CD4-positive, alpha-beta T cell treated with Interleukin-17A for 1 hour (primary cell): ENCODE measurements around the gene OR5AN1.
"Not testable (repeated sequence)": the region's sequence is repeated elsewhere in the genome, so short reads cannot be mapped to it uniquely, and the experiment has no call there.

Experiments
- DNase-seq: peaks from one replicate; pipeline ENCODE4 v3.0.0-alpha.2; 2020

The OR5AN1 gene, protein sequence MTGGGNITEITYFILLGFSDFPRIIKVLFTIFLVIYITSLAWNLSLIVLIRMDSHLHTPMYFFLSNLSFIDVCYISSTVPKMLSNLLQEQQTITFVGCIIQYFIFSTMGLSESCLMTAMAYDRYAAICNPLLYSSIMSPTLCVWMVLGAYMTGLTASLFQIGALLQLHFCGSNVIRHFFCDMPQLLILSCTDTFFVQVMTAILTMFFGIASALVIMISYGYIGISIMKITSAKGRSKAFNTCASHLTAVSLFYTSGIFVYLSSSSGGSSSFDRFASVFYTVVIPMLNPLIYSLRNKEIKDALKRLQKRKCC

DNA sequence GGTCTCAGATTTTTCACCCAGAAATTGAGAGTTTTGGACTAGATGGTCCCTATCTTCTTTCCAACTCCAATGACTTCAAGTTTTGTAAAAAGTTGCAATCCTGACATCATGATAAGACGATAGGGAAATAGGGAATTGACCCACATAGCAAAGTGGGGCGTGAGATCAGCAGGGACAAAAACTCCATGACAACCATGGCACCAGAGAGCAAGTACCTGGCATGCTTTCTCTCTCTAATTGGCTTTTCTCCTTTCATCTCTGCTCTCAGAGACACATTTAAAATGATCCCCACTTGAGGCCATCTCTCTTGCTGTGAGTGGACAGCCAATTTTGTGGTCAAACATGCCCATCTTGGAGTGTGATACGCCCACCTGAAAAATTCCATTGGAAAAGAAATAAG lies at the start of gene OR5AN1:
TSS of gene OR5AN1 (plus strand) at position 301 of the 400 bp plus-strand sequence. CDS start 5,564 bp downstream, outside the sequence.
- DNase-seq: no peak

DNA sequence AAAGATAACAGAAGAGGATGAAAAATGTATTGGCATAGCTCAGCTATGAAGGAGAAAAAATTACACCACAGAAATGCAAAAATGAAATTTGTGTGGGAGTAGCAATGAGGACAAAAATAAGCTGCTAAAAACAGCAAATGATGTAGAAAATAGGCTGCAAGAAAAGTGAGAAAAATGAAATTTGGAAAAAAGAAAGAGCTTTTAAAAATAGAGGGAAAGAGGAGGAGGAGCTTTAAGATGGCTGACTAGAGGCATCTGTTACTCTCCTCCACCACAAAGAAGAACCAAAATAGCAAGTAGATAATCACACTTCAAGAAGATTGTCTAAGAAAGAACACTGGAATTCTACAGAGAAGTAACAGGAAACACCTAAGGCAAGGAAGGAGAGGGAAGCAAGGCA lies 23.7 kb upstream of the OR5AN1 start:
- DNase-seq: no peak

DNA sequence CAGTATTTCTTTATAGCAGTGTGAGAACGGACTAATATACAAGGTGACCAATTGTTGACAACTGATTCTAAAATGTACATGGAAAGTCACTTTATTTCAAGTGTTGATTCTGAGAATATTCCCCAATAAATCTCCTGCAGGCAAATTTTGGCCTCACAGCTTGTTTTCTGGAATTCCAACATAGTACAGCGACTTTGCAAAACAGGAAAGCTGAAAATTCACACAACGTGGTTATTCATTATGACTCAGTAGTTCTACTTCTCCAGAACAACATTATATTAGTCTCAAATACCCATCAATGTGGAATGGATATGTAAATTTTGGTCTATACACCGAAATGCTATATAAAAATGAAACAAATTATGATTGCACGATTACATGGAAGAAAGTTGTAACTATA lies 22.5 kb upstream of the OR5AN1 start:
- no peak for DNase-seq

DNA sequence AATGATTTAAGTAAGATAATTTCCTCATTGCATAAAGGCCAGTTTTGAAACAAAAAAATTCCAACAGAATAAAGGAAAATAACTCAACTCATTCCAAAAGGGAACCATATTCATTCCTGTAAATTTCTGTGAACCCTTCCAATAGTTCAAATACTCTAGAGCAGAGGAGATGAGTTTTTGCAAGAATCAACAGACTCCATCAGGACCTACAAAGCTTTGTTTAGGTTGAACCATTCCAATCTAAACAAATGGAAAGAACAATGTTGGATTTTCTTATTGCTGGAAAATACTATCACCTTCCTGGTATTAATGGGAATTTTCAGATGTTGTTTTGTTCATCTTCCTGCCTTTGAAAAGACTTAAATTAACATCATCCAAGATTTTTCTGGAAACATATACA lies 21.8 kb upstream of the OR5AN1 start:
- DNase-seq: no peak

DNA sequence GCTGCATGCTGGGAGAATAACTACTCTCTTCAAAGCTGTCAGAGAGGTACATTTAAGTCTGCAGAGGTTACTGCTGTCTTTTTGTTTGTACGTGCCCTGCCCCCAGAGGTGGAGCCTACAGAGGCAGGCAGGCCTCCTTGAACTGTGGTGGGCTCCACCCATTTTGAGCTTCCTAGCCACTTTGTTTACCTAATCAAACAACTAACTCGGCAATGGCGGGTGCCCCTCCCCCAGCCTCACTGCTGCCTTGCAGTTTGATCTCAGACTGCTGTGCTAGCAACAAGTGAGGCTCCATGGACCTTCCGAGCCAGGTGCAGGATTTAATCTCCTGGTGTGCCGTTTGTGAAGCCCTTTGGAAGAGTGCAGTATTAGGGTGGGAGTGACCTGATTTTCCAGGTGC lies 9.0 kb upstream of the OR5AN1 start:
- DNase-seq: not testable (repeated sequence)

DNA sequence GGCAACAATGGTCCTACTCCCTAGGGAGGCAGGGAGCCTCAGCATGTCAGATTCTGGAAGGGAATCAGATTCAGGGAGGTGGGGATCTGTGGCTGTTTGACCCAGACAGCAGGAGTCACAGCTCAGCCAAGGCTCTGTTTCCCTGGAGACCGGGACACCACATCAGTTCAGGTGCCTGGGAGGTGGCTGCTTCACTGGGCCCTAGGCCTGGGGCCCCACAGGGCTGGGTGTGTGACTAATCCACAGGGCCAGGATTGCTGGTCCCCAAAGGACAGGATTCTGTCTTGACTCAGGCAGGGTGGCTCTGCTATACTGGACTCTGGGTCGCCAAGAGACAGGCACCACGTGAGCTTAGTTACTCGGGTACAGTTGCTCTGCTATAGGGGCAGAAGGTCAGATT lies 3.5 kb upstream of the OR5AN1 start:
- DNase-seq: no peak

DNA sequence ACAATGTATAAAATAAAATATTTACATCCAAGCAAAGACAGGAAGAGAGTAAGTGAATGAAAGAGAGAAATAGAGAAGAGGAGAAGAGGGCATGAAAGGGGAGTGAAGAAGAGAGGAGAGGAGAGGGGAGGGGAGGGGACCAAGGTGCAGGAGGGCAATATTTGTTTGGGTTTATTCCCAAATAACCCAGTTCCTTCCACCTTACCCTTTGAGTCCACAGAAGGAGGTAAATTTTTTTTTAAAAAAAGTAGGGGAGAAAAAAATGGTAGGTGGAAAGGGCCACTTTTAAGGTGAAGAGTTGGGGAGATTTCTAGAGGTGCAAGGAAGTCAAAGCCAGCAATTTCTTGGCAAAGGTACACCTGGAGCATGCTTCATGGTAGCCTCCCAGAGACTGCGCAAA lies 2.1 kb upstream of the OR5AN1 start:
- no peak for DNase-seq

DNA sequence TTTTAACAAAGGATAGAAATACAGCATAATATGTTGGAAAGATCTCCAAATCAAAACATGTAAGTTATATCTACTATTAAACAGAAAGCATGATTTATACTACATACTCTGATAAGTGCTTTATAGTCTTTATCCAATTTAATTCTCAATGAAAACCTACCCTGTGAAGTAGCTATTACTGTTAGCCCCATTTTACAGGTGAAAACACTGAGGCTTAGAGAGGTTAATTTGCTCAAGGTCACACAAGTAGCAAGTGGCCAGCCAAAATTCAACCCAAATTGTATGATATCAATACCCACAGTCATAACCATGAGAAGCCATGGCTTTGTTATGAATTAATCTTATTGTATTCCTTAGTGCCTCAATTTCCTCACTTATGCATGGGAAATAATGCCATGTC lies 675 bp upstream of the OR5AN1 start:
- no peak for DNase-seq

DNA sequence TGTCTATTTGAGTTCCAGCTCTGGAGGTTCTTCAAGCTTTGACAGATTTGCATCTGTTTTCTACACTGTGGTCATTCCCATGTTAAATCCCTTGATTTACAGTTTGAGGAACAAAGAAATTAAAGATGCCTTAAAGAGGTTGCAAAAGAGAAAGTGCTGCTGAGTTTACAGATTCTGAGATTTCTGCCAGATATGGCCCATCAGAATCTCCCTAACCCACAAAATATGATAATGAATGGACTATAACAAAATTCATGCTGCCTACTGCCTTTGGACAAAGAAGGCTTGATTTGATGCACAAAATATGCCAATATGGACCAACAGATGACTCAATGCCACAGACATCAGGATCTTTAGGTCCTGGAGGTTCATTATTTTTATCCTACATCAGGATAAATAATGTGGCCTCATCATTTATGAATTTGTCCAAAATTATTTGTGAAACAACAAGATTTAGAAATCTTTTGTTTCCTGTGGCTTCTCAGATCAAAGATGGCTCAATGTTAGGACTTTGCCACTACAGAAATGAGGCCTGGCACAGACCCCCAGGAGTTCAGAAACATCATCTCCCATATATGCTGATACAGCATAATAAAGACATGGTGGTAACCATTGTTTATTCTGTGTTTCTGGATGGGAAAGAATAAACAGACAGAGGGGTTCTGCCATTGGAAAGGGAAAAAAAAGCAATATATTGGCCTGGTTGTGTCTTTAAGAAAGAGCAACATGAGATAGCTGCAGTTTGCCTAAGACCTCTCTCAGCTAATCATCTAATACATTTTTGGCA lies 6.7 kb downstream of the OR5AN1 start:
- no peak for DNase-seq

DNA sequence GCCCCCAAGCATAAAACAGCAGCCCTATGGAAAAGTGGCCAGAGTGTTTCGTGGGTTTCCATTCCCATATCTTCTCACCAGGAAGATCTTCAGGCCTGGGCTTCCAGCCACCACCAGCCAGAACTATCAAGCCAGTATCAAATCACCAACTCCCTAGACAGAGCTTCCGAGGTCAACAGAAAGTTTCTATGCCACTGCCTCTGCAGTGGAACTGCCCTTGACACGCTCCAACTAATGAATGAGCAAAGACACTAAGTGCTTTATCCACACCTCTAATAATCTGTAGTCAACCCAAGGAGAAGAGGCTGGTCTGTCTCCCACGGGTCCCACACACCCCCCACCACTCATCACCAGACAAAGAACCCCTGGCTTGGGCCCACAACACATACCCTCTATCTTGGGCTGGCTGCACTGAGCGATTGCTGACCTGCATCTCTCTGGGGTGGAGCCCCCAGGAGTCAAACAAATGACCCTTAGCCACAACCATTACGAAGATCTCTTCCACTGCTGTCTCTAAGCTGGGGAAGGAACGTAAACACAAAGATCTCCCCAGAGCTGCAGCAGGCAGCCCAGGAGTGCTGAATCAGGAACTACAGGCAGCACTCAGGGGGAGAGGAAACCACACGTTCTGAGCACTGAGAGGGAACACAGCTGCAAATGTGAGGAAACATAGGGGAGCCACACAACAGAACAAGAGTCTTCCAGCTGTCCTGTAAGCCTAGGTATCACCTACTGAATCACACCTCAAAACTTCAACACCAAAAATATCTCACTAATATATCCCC lies 9.7 kb downstream of the OR5AN1 start:
- no peak for DNase-seq

DNA sequence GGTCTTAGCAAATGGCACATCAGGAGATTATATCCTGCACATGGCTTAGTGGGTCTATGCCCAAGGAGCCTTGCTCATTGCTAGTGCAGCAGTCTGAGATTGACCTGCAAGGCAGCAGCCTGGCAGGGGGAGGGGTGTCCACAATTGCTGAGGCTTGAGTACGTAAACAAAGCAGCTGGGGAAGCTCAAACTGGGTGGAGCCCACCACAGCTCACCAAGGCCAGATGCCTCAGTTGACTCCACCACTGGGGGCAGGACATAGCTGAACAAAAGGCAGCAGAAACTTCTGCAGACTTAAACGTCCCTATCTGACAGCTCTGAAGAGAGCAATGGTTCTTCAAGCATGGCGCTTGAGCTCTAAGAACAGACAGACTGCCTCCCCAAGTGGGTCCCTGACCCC lies 13.6 kb downstream of the OR5AN1 start:
- DNase-seq: not testable (repeated sequence)

DNA sequence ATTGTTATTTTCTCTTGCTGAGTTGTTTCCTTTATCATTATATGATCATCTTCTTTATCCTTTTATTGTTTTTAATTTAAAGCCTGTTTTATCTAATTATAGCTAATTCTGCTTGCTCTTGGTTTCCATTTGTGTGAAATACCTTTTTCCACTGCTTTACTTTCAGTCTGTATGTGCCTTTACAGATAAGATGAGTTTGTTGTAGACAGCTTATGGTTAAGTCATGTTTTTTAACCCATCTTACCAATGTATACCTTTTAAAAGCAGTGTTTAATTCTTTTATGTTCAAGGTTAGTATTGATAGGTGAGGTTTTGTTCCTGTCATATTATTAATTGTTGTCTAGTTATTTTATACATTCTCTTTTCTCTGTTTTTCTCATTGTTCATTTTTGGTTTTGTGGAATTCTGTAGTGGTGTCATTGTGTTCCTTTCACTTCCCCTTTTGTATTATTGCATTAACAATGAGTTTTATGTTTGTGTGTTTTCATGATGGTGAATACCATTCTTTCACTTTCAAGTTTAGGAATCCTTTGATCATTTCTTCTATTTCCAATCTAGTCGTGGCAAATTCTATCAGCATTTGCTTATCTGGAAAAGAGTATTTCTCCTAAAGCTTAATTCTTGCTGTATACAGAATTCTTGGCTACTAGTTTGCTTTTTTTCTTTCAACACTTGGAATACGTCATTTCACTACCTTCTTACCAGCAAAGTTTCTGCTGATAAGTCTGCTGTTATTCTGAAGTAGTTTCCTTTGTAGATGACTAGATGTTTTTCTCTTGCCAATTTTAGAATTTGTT lies 21.8 kb downstream of the OR5AN1 start:
- no peak for DNase-seq

DNA sequence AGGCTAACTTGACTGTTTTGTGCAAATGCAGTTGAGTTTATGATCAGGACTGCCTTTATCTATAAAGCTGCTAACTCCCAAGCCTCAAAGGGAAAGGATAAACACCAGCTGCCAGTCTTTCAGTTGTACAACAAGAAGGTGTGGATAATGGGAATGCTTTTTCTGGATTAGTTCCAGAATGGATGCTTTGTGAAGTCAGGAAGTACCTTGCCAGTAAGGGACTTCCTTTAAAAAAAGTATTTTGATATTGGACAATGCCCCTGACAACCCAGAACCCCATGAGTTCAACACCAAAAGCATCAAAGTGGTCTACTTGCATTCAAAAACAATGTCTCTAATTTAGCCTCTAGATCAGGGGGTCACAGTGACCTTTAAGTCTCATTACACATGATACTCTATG lies 35.5 kb downstream of the OR5AN1 start:
- no peak for DNase-seq

DNA sequence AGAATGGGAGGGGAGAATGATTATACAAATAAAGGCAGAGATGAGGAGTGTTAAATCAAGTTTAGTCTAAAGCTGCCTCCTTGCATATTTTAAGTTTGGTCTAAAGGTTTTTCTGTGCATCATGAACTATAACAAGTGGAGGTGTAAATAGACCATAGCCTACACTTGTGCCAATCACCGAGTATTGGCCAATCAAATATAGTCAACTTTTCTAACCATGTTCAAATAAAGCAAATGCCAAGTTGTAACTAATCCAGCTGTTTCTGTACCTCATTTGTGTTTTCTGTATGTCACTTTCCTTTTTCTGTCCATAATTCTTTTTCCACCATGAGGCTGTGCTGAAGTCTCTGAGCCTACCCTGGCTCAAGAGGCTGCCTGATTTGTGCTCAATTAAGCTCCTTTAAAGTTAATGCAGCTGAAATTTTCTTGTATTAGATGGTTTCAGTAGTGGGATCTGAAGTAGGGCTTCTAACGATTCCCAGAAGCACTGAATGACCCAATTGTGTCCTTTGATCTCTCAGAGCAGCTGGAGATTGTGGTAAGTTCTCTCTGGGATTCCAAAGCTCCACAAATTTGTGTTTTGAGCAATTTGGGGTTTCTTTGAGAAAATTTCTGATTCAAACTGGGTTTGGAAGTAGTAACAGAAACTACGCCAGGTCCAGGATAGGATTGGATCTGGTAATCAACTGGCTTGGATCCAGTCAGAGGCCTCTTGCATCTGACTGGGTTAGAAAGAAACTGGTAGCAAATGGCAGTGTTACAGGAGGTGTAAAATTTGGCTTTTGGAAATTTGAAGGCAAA lies 42.0 kb downstream of the OR5AN1 start:
- DNase-seq: no peak

DNA sequence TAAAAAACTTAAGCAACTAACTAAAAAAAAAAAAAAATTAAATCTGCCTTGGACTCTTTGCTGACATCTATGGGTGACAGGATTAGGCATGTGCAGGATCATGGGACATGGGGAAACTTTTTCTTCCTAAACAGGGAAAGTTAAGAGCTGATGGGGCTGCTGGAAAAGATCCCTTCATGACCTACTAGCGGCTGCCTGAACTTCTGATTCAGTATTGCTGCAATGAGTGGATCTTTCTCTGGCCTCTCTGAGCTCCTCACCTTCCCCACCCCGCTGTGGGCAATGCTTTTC lies 42.5 kb downstream of the OR5AN1 start:
- no peak for DNase-seq

DNA sequence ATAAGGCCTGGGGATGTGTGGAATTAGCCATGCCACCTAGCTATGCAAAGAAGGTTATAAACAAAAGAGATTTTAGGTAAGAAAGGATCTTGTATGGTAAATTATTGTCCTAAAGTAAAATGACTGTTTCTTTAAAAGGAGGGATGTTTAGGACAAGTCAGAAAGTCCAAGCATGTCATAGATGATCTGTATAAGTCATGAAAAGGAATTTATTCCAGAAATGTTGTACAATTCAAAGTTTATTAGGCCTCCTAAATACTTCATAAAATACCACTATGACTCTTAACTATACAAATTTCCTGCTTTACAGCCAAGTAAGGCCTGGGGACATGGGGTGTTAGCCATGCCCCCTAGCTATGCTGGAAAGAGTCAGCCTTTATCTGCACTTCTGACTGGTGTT lies 44.9 kb downstream of the OR5AN1 start:
- no peak for DNase-seq

DNA sequence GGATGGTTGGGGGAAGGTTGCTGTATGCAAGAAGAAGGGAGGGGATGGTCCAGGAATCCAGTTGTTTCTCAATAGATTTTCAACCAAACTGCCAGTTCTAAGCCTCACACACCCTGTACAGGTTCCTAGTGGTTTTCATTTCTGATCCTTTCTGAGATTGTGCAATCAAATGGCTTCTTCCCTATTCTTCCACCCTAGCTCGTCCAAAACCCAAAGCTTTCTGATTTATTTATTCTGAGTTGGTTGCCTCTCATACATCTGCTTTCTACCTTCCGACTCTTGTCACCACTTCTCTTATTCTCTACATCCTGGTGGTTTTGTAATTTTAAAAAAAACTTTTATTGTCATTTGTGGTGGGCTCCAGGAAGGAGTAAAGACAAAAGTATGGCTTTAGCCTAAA lies 55.0 kb downstream of the OR5AN1 start:
- no peak for DNase-seq

DNA sequence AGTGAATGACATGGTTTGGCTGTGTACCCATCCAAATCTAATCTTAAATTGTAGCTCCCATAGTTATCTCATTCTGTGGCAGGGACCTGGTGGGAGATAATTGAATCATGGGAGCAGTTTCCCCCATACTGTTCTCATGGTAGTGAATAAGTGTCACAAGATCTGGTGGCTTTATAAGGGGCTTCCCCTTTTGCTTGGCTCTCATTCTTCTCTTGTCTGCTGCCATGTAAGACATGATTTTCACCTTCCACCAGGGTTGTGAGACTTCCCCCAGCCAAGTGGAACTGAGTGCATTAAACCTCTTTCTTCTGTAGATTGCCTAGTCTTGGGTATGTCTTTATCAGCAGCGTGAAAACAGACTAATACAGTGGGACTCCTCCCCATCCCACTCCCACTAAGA lies 56.4 kb downstream of the OR5AN1 start:
- DNase-seq: no peak

DNA sequence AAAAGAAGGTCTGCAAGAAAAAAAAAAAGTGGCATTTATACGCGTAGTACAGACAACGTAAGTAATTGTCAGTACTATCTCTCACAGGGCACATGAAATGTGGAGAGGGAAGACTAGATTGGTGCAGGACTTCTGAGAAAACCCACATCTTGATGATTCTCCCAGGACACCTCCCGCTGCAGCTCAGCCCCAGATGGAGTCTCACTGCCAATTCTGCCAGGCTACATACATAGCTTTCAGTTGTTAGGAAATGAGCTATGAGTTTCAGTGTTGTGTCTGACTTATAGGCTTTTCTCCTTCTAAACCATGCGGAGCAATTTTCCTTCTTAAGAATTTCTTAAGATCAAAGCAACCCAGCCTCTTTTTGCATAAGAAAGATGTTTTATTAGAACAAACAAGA lies 57.9 kb downstream of the OR5AN1 start:
- DNase-seq: no peak

DNA sequence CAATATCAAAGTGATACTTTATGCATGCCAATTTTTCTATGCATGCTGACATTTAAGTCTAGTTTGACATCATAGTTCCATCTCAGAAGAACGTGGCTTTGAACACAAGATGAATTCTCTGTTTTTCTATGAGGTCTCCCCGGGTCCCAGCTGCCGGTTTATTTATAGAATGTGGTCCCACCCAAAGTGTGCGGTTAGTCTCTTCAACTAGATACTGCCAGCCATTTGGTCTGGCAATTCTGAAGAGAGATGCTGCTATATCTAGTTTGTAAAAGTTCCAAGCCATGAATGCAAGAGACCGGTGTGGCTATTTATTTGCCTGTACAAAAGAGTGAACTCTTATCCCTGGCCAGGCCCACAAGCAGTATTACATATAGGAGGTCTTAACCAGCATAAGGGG lies 58.3 kb downstream of the OR5AN1 start:
- no peak for DNase-seq

DNA sequence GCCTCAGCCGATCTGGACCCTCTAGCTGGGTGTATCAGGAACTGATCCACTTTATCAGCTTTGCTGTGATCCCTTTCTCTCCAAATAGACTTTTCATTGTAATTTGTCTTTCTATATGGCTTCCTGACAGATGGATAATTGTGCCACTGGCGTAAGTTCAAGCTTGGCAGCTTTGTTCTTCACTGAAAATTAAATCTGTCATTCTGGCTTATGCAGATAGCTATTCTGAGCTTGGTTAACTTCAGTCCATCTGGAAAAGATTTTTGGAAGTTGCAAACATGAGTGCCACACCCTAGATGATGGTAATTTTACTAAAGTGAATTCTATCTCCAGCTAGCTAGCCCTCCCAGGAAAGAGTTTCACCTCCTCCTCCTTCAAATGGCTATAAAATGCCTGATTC lies 59.5 kb downstream of the OR5AN1 start:
- no peak for DNase-seq
